IPS-18a (cell line): Measurements from ENCODE around the gene AMPH.

Source experiments
- H3K27ac ChIP-seq: one replicate; pipeline ENCODE4 v1.5.1; 2013; ENCODE audit warnings: low read length
- H3K27me3 ChIP-seq: one replicate; pipeline ENCODE4 v1.6.1; 2013; ENCODE audit warnings: mild to moderate bottlenecking, low read length; ENCODE audit not compliant: control insufficient read depth, insufficient read depth
- H3K36me3 ChIP-seq: one replicate; pipeline ENCODE4 v1.6.1; 2013; ENCODE audit warnings: low read depth, low read length; ENCODE audit not compliant: control insufficient read depth
- H3K4me1 ChIP-seq: one replicate; pipeline ENCODE4 v1.6.1; 2013; ENCODE audit warnings: low read depth, low read length; ENCODE audit not compliant: control insufficient read depth
- H3K4me3 ChIP-seq: one replicate; pipeline ENCODE4 v1.5.1; 2013; ENCODE audit warnings: low read length
- H3K9ac ChIP-seq: one replicate; pipeline ENCODE4 v1.6.1; 2013; ENCODE audit warnings: mild to moderate bottlenecking, low read length, moderate library complexity
- H3K9me3 ChIP-seq: one replicate; pipeline ENCODE4 v1.6.1; 2013; ENCODE audit warnings: low read depth, low read length; ENCODE audit not compliant: control insufficient read depth

Gene AMPH

GRCh38 chr7:38660427-38661099 is 29.4 kb upstream of the AMPH start:
- no peak overlapping the region for H3K27ac ChIP-seq
- no peak overlapping the region for H3K9ac ChIP-seq
- no peak overlapping the region for H3K4me3 ChIP-seq
- no peaks in the 10 kb centered on the region for H3K36me3 ChIP-seq
- H3K4me1 ChIP-seq, result no peaks in the 10 kb centered on the region
- no peaks in the 10 kb centered on the region for H3K9me3 ChIP-seq
- H3K27me3 ChIP-seq, result no peaks in the 10 kb centered on the region

GRCh38 chr7:38659931-38660330 is 28.8 kb upstream of the AMPH start:
- H3K4me1 ChIP-seq, result no peaks in the 10 kb centered on the region
- no peak overlapping the region for H3K27ac ChIP-seq
- no peaks in the 10 kb centered on the region for H3K27me3 ChIP-seq
- no peak overlapping the region for H3K9ac ChIP-seq
- no peak overlapping the region for H3K4me3 ChIP-seq
- H3K9me3 ChIP-seq, result no peaks in the 10 kb centered on the region
- no peaks in the 10 kb centered on the region for H3K36me3 ChIP-seq

GRCh38 chr7:38658921-38659320 is 27.7 kb upstream of the AMPH start:
- Histone ChIP-seq H3K4me3 (no peak overlapping the region), H3K9me3 (no peaks in the 10 kb centered on the region), H3K27ac (no peak overlapping the region), H3K27me3 (no peaks in the 10 kb centered on the region), H3K4me1 (no peaks in the 10 kb centered on the region), H3K9ac (no peak overlapping the region), H3K36me3 (no peaks in the 10 kb centered on the region)

- no peaks in the 10 kb centered on the region for H3K9me3 ChIP-seq
Measured at GRCh38 chr7:38656968-38657367, 25.8 kb upstream of the AMPH start.

GRCh38 chr7:38655833-38656774 is 24.9 kb upstream of the AMPH start:
- peaks cover 5% of the 10 kb centered on the region for H3K4me1 ChIP-seq
- H3K4me3 ChIP-seq, result no peak overlapping the region
- no peaks in the 10 kb centered on the region for H3K9me3 ChIP-seq
- H3K27ac ChIP-seq, result no peak overlapping the region
- H3K9ac ChIP-seq, result no peak overlapping the region
- H3K27me3 ChIP-seq, result no peaks in the 10 kb centered on the region
- no peaks in the 10 kb centered on the region for H3K36me3 ChIP-seq

More at GRCh38 chr7:38656968-38657367, 25.8 kb upstream of the AMPH start:
- H3K27ac ChIP-seq, result no peak overlapping the region
- no peaks in the 10 kb centered on the region for H3K27me3 ChIP-seq
- no peak overlapping the region for H3K9ac ChIP-seq
- H3K4me1 ChIP-seq, result peaks cover 5% of the 10 kb centered on the region
- H3K4me3 ChIP-seq, result no peak overlapping the region
- no peaks in the 10 kb centered on the region for H3K36me3 ChIP-seq

- Histone ChIP-seq H3K27me3 (peaks cover under 1% of the 10 kb centered on the region), H3K4me3 (no peak overlapping the region), H3K9me3 (no peaks in the 10 kb centered on the region), H3K27ac (no peak overlapping the region), H3K9ac (no peak overlapping the region), H3K36me3 (no peaks in the 10 kb centered on the region), H3K4me1 (no peaks in the 10 kb centered on the region)
Measured at GRCh38 chr7:38637957-38638356, 6.8 kb upstream of the AMPH start.

- H3K27ac ChIP-seq, result no peak overlapping the region
- H3K9me3 ChIP-seq, result no peaks in the 10 kb centered on the region
- H3K9ac ChIP-seq, result no peak overlapping the region
- H3K27me3 ChIP-seq, result peaks cover 38% of the 10 kb centered on the region
- H3K4me1 ChIP-seq, result peaks cover 6% of the 10 kb centered on the region
- no peaks in the 10 kb centered on the region for H3K36me3 ChIP-seq
- H3K4me3 ChIP-seq, result no peak overlapping the region
Measured at GRCh38 chr7:38632411-38632810, 1.2 kb upstream of the AMPH start.

- Histone ChIP-seq H3K4me3 (peak overlapping the region; percentile 79), H3K27ac (no peak overlapping the region), H3K9me3 (no peaks in the 10 kb centered on the region), H3K4me1 (peaks cover 6% of the 10 kb centered on the region), H3K36me3 (no peaks in the 10 kb centered on the region), H3K27me3 (peaks cover 38% of the 10 kb centered on the region), H3K9ac (peak overlapping the region; percentile 34)
Measured at GRCh38 chr7:38629651-38630510, 1.3 kb downstream of the AMPH start.

GRCh38 chr7:38628630-38629385 is 2.4 kb downstream of the AMPH start:
- Histone ChIP-seq H3K4me3 (no peak overlapping the region), H3K27me3 (peaks cover 38% of the 10 kb centered on the region), H3K36me3 (no peaks in the 10 kb centered on the region), H3K27ac (no peak overlapping the region), H3K4me1 (peaks cover 6% of the 10 kb centered on the region), H3K9me3 (no peaks in the 10 kb centered on the region), H3K9ac (no peak overlapping the region)

GRCh38 chr7:38625866-38626265 is 5.3 kb downstream of the AMPH start:
- Histone ChIP-seq H3K27ac (no peak overlapping the region), H3K4me3 (no peak overlapping the region), H3K4me1 (peaks cover 6% of the 10 kb centered on the region), H3K9me3 (no peaks in the 10 kb centered on the region), H3K27me3 (peaks cover 22% of the 10 kb centered on the region), H3K36me3 (no peaks in the 10 kb centered on the region), H3K9ac (no peak overlapping the region)

- no peak overlapping the region for H3K27ac ChIP-seq
- no peaks in the 10 kb centered on the region for H3K4me1 ChIP-seq
- H3K4me3 ChIP-seq, result no peak overlapping the region
- H3K9ac ChIP-seq, result no peak overlapping the region
- H3K36me3 ChIP-seq, result no peaks in the 10 kb centered on the region
- H3K27me3 ChIP-seq, result no peaks in the 10 kb centered on the region
- no peaks in the 10 kb centered on the region for H3K9me3 ChIP-seq
Measured at GRCh38 chr7:38615665-38616064, 15.5 kb downstream of the AMPH start.
